Mesenchymal stem cell (in vitro differentiated cells and primary cell): ENCODE data around the gene LRRC52.
"Not testable (repeated sequence)": the region's sequence is repeated elsewhere in the genome, so short reads cannot be mapped to it uniquely, and the experiment has no call there.

Source experiments
- DNase-seq: peaks from one replicate; pipeline ENCODE4 v3.0.0-alpha.2; 2013
- H2AFZ ChIP-seq: one replicate; pipeline ENCODE4 v1.6.1; 2013; ENCODE audit warnings: low read depth, mild to moderate bottlenecking, control low read depth, inconsistent platforms, low read length, moderate library complexity
- H2AK5ac ChIP-seq: 2 replicates; pipeline ENCODE4 v1.6.1; 2013; ENCODE audit warnings: low read length, moderate library complexity, mild to moderate bottlenecking, inconsistent platforms; ENCODE audit not compliant: severe bottlenecking
- H2BK120ac ChIP-seq: one replicate; pipeline ENCODE4 v1.6.1; 2013; ENCODE audit warnings: low read depth, mild to moderate bottlenecking, inconsistent platforms, low read length, moderate library complexity
- H2BK12ac ChIP-seq, 2 experiments: one replicate each; pipeline ENCODE4 v1.6.1; 2013; ENCODE audit warnings: inconsistent platforms in 2 of 2, low read length in 2 of 2, mild to moderate bottlenecking in 2 of 2, moderate library complexity in 2 of 2, control low read depth in 1 of 2
- H2BK15ac ChIP-seq: one replicate; pipeline ENCODE4 v1.6.1; 2013; ENCODE audit warnings: mild to moderate bottlenecking, low read depth, inconsistent platforms; ENCODE audit not compliant: poor library complexity, severe bottlenecking
- H2BK5ac ChIP-seq: 2 replicates; pipeline ENCODE4 v1.6.1; 2013; ENCODE audit warnings: low read depth, mild to moderate bottlenecking, low read length, control low read depth, inconsistent platforms; ENCODE audit not compliant: poor library complexity, severe bottlenecking
- H3K14ac ChIP-seq, 2 experiments: one replicate each; pipeline ENCODE4 v1.6.1; 2013; ENCODE audit warnings: inconsistent platforms in 2 of 2, low read length in 2 of 2, control low read depth in 1 of 2, mild to moderate bottlenecking in 1 of 2, moderate library complexity in 1 of 2
- H3K18ac ChIP-seq, 2 experiments: one replicate each; pipeline ENCODE4 v1.6.1; 2013; ENCODE audit warnings: inconsistent platforms in 2 of 2, low read length in 2 of 2, control low read depth in 1 of 2, low read depth in 1 of 2, mild to moderate bottlenecking in 1 of 2
- H3K23ac ChIP-seq, 2 experiments: one replicate each; pipeline ENCODE4 v1.6.1; 2013; ENCODE audit warnings: inconsistent platforms in 2 of 2, low read length in 2 of 2, mild to moderate bottlenecking in 2 of 2, moderate library complexity in 2 of 2, control low read depth in 1 of 2
- H3K27ac ChIP-seq: 2 replicates; pipeline ENCODE4 v1.5.1; 2013; ENCODE audit warnings: mild to moderate bottlenecking, moderate library complexity, low read length, control low read depth, inconsistent platforms; ENCODE audit not compliant: poor library complexity, severe bottlenecking
- H3K27me3 ChIP-seq, 2 experiments: 2 replicates each; pipeline versions ENCODE4 v1.6.1 to v1.7.0; 2013; ENCODE audit warnings: low read length in 2 of 2, mild to moderate bottlenecking in 2 of 2, moderate library complexity in 2 of 2, control low read depth in 1 of 2, inconsistent platforms in 1 of 2; ENCODE audit not compliant: control insufficient read depth in 1 of 2, insufficient read depth in 1 of 2
- H3K36me3 ChIP-seq, 2 experiments: 2 replicates each; pipeline versions ENCODE4 v1.6.1 to v1.7.0; 2013; ENCODE audit warnings: low read length in 2 of 2, control low read depth in 1 of 2, inconsistent platforms in 1 of 2, low read depth in 1 of 2, mild to moderate bottlenecking in 1 of 2; ENCODE audit not compliant: insufficient read depth in 2 of 2, control insufficient read depth in 1 of 2
- H3K4ac ChIP-seq, 2 experiments: one replicate each; pipeline ENCODE4 v1.6.1; 2013; ENCODE audit warnings: inconsistent platforms in 2 of 2, low read length in 2 of 2, mild to moderate bottlenecking in 2 of 2, moderate library complexity in 2 of 2, control low read depth in 1 of 2, low read depth in 1 of 2
- H3K4me1 ChIP-seq: 2 replicates; pipeline ENCODE4 v1.6.1; 2013; ENCODE audit warnings: low read depth, low read length, control low read depth; ENCODE audit not compliant: control insufficient read depth, insufficient read depth
- H3K4me2 ChIP-seq: 2 replicates; pipeline ENCODE4 v1.6.1; 2013; ENCODE audit warnings: low read length, mild to moderate bottlenecking, inconsistent platforms; ENCODE audit not compliant: poor library complexity, severe bottlenecking
- H3K4me3 ChIP-seq, 2 experiments: 2 replicates each; pipeline versions ENCODE4 v1.5.1 to v1.7.0; 2013; ENCODE audit warnings: low read length in 2 of 2, mild to moderate bottlenecking in 2 of 2, control low read depth in 1 of 2, low read depth in 1 of 2; ENCODE audit not compliant: insufficient read depth in 1 of 2
- H3K79me1 ChIP-seq: replicated peaks from 2 replicates; pipeline ENCODE4 v1.6.1; 2013; ENCODE audit warnings: mild to moderate bottlenecking, control low read depth, low read length, inconsistent platforms; ENCODE audit not compliant: poor library complexity, severe bottlenecking
- H3K9ac ChIP-seq: 2 replicates; pipeline ENCODE4 v1.7.0; 2013; ENCODE audit warnings: mild to moderate bottlenecking, low read length, moderate library complexity
- H3K9me3 ChIP-seq: 2 replicates; pipeline ENCODE4 v1.7.0; 2013; ENCODE audit warnings: mild to moderate bottlenecking, low read length; ENCODE audit not compliant: control insufficient read depth
- H4K8ac ChIP-seq: one replicate; pipeline ENCODE4 v1.6.1; 2013; ENCODE audit warnings: inconsistent platforms, mild to moderate bottlenecking, low read length, moderate library complexity
- H4K91ac ChIP-seq: one replicate; pipeline ENCODE4 v1.6.1; 2013; ENCODE audit warnings: mild to moderate bottlenecking, low read length, inconsistent platforms
- WGBS: methylation state at CpG from one replicate; pipeline ENCODE4 v1.1.7; 2013; ENCODE audit warnings: mixed read lengths; 5-methylcytosine and 5-hydroxymethylcytosine counted together

LRRC52 gene

DNA sequence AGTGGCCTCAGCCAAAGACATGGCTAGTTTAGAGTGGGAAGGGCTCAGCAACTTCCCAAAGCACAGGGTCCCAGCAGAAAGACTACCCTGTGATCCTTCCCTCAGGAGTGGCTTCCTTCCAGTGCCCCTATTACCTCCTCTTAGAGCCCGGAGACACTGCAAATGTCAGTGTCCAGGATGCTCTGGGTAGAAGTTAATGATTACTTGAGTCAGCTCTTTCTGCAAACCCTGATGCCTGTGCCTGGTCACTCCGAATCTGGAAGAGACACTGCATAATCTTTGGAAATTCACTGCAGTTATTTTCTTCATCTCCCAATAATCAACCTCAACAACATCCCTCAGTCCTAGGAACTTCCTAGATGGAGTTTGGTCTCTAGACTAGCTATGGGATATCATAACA lies 60.0 kb downstream of the LRRC52 start:
- Histone ChIP-seq H3K4ac (no peak overlapping the region), H3K4me1 (no peaks in the 10 kb centered on the region), H2BK5ac (no peak overlapping the region), H2BK120ac (no peak overlapping the region), H3K9ac (no peak overlapping the region), H3K4me2 (no peak overlapping the region), H3K79me1 (no peaks in the 10 kb centered on the region), H4K91ac (no peak overlapping the region), H2BK15ac (no peak overlapping the region), H2BK12ac (no peak overlapping the region), H3K4me3 (no peak overlapping the region), H3K18ac (no peak overlapping the region), H3K23ac (no peak overlapping the region), H2AK5ac (no peak overlapping the region), H3K14ac (no peak overlapping the region), H3K27me3 (peaks cover 0 to 4% of the 10 kb centered on the region in 2 experiments), H3K27ac (no peak overlapping the region), H2AFZ (no peak overlapping the region), H3K9me3 (no peaks in the 10 kb centered on the region), H3K36me3 (no peaks in the 10 kb centered on the region), H4K8ac (no peak overlapping the region)
- 47% methylated on average over 2 of the region's 2 CpGs for WGBS
- no peak for DNase-seq

DNA sequence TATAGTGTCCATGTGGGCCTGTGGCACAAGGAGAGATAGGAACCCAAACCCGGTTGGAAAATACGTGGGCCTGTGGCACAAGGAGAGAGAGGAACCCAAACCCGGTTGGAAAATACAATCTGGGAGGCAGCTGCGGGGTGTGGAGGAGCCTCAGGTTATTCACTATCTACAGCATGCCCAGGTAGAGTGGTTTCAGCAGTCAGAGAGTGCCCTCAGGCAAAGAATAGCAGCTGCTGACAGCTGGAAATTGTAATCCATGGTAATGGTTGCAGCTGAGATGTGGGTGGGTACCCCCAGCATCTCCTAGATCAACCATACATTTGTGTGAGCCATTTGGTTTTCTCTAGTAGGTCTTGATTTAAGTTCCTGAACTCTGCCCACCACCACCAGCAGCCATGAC lies 61.4 kb downstream of the LRRC52 start:
- 93% methylated on average over 4 of the region's 4 CpGs for WGBS
- H2BK5ac ChIP-seq: no peak overlapping the region
- no peak overlapping the region for H3K14ac ChIP-seq
- no peak overlapping the region for H4K91ac ChIP-seq
- H2BK15ac ChIP-seq: no peak overlapping the region
- no peak overlapping the region for H2BK120ac ChIP-seq
- H4K8ac ChIP-seq: no peak overlapping the region
- no peak overlapping the region for H3K4ac ChIP-seq
- H3K23ac ChIP-seq: no peak overlapping the region
- H3K4me3 ChIP-seq: no peak overlapping the region
- H2BK12ac ChIP-seq: no peak overlapping the region
- H3K9ac ChIP-seq: no peak overlapping the region
- no peak overlapping the region for H2AFZ ChIP-seq
- H3K79me1 ChIP-seq: no peaks in the 10 kb centered on the region
- no peaks in the 10 kb centered on the region for H3K36me3 ChIP-seq
- no peak for DNase-seq
- H3K4me2 ChIP-seq: no peak overlapping the region
- H3K18ac ChIP-seq: no peak overlapping the region
- no peaks in the 10 kb centered on the region for H3K4me1 ChIP-seq
- peaks cover 0 to 5% of the 10 kb centered on the region in 2 experiments for H3K27me3 ChIP-seq
- H2AK5ac ChIP-seq: no peak overlapping the region
- no peaks in the 10 kb centered on the region for H3K9me3 ChIP-seq
- no peak overlapping the region for H3K27ac ChIP-seq

DNA sequence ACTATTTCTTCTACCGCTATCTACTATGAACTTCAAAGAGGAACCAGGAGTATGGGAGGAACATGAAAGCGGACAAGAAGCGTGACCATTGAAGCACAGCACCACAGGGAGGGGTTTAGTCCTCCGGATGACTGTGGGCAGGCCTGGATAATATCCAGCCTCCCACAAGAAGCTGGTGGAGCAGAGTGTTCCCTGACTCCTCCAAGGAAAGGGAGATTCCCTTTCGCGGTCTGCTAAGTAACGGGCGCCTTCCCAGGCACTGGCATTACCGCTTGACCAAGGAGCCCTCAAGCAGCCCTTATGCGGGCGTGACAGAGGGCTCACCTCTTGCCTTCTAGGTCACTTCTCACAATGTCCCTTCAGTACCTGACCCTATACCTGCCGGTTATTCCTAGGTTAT lies 62.9 kb downstream of the LRRC52 start:
- not testable (repeated sequence) for H3K79me1 ChIP-seq, H3K4me1 ChIP-seq, H4K91ac ChIP-seq, H2BK120ac ChIP-seq, H2AK5ac ChIP-seq, H3K9me3 ChIP-seq, DNase-seq, H3K9ac ChIP-seq, H3K4me3 ChIP-seq, H4K8ac ChIP-seq, H2AFZ ChIP-seq, H2BK5ac ChIP-seq, H2BK12ac ChIP-seq, H3K4ac ChIP-seq, H3K27ac ChIP-seq, H3K14ac ChIP-seq, H3K18ac ChIP-seq, H3K4me2 ChIP-seq, H2BK15ac ChIP-seq, H3K36me3 ChIP-seq, H3K23ac ChIP-seq
- 90% methylated on average over 10 of the region's 12 CpGs for WGBS
- peaks cover 4 to 13% of the 10 kb centered on the region in 2 experiments for H3K27me3 ChIP-seq

DNA sequence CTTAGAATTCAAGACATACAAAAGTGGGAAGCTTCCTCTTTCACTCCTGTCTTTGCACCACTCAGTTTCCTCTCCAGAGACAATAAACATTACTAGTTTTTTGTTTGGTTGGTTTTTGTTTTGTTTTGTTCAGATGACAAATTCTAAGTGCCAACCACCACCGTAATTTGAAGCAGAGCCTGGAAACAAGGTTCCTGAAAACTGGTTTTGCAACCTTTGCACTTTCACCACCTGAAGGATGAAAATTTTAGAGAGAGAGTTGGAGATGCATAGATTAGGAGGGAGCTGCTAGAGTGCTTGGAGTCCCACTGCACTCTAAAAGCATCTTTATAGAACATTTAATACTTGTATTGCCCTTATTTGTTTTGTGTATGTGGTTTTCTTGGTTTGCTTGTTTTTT lies 67.1 kb downstream of the LRRC52 start:
- no peak overlapping the region for H2AK5ac ChIP-seq
- H3K4me2 ChIP-seq: no peak overlapping the region
- no peak overlapping the region for H3K27ac ChIP-seq
- H3K9me3 ChIP-seq: no peaks in the 10 kb centered on the region
- no peak overlapping the region for H3K18ac ChIP-seq
- no peak overlapping the region for H3K23ac ChIP-seq
- no peak for DNase-seq
- H3K79me1 ChIP-seq: no peaks in the 10 kb centered on the region
- peaks cover 4 to 9% of the 10 kb centered on the region in 2 experiments for H3K27me3 ChIP-seq
- H4K91ac ChIP-seq: no peak overlapping the region
- H4K8ac ChIP-seq: no peak overlapping the region
- H3K14ac ChIP-seq: no peak overlapping the region
- H2BK15ac ChIP-seq: no peak overlapping the region
- no peak overlapping the region for H2BK5ac ChIP-seq
- no peak overlapping the region for H2BK120ac ChIP-seq
- no peaks in the 10 kb centered on the region for H3K36me3 ChIP-seq
- 100% methylated on average over 1 of the region's 1 CpG for WGBS
- H3K4me1 ChIP-seq: no peaks in the 10 kb centered on the region
- no peak overlapping the region for H2AFZ ChIP-seq
- no peak overlapping the region for H3K4me3 ChIP-seq
- H3K9ac ChIP-seq: no peak overlapping the region
- no peak overlapping the region for H2BK12ac ChIP-seq
- H3K4ac ChIP-seq: no peak overlapping the region
